ENCODE data around the gene ACTG2.

ACTG2 gene

DNA sequence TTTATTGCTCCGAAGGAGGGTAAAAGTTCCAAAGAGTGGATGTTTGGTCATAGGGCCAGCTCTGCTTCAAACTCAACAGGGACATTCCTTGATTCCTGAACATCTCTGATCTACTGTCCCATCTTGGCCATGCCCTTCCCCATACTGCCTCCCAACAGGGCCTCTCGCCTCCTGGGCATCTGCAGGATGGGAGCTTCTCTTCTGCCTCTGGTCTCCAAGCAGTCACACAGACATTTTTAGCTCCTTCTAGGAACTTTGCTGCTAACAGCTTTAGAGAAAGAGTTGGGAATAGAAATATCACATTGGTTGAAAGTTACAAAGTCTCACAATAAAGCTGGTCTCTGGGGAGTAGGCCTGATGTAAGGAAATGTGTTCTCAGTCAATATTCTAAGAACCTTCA lies 24.5 kb downstream of the ACTG2 start:
- H3K4me3 ChIP-seq (ENCODE audit: low read depth in 1 of 2, low read length in 1 of 2) = no peak overlapping the region
- TF ChIP-seq, protein P1, sequence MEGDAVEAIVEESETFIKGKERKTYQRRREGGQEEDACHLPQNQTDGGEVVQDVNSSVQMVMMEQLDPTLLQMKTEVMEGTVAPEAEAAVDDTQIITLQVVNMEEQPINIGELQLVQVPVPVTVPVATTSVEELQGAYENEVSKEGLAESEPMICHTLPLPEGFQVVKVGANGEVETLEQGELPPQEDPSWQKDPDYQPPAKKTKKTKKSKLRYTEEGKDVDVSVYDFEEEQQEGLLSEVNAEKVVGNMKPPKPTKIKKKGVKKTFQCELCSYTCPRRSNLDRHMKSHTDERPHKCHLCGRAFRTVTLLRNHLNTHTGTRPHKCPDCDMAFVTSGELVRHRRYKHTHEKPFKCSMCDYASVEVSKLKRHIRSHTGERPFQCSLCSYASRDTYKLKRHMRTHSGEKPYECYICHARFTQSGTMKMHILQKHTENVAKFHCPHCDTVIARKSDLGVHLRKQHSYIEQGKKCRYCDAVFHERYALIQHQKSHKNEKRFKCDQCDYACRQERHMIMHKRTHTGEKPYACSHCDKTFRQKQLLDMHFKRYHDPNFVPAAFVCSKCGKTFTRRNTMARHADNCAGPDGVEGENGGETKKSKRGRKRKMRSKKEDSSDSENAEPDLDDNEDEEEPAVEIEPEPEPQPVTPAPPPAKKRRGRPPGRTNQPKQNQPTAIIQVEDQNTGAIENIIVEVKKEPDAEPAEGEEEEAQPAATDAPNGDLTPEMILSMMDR (IDR thresholded peaks at IDR 0.05) = no peak
- H3K27me3 ChIP-seq = no peaks in the 10 kb centered on the region
- no peaks in the 10 kb centered on the region for H3K9me3 ChIP-seq
- no peak overlapping the region for H3K27ac ChIP-seq
- H3K36me3 ChIP-seq = no peaks in the 10 kb centered on the region
- H3K4me1 ChIP-seq (ENCODE audit: control insufficient read depth in 1 of 2, insufficient read depth in 1 of 2, low read depth in 1 of 2, low read length in 1 of 2) = peaks cover 6 to 7% of the 10 kb centered on the region in 2 experiments

DNA sequence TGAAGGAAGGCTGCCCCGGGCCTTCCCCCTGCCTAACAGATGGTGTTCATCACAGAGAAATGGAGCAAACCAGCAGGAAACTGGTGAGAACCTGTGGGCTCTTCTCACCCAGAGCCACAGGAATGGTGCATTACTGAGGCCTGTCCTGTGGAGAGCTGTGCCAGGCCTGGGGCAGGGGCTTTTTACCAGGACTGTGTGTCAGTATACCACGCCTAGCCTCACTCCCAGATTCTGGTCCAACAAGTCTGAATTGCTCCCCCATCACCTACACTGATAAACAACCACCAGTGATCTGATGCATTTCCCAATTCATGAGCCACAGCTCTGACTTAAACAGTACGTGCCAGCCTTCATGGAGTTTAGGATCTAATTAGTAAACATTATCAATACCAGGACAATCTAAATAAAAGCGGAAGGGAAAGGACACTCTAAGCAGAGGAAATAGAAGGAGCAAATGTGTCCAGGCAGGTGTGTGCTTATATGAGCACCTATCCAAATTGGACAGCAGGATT lies 24.9 kb downstream of the ACTG2 start:
- no peaks in the 10 kb centered on the region for H3K9me3 ChIP-seq
- H3K36me3 ChIP-seq = no peaks in the 10 kb centered on the region
- no peak overlapping the region for H3K27ac ChIP-seq
- no peak overlapping the region for H3K4me3 ChIP-seq (ENCODE audit: low read depth in 1 of 2, low read length in 1 of 2)
- H3K4me1 ChIP-seq (ENCODE audit: control insufficient read depth in 1 of 2, insufficient read depth in 1 of 2, low read depth in 1 of 2, low read length in 1 of 2) = peaks cover 10 to 12% of the 10 kb centered on the region in 2 experiments
- TF ChIP-seq, protein P1 (IDR thresholded peaks at IDR 0.05) = no peak
- no peaks in the 10 kb centered on the region for H3K27me3 ChIP-seq

DNA sequence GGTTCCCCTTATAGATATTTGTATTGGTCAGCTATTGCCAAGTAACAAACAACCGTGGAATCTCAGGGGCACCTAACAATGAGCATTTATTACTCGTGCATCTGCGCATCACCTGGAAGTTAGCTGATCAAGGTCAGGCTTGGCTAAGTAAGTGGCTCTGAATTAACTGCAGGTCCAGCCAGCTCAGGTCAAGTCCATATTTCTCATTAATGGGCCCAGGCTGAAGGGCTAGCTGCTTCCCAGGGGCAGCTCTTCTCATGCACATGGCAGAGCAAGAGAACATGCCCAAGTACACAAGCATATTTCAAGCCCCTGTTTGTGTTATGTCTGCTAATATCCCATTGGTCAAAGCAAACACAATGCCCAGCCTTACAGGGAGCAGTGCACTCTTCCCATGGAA lies 26.0 kb downstream of the ACTG2 start:
- TF ChIP-seq, protein P1 (IDR thresholded peaks at IDR 0.05) = no peak
- Histone ChIP-seq H3K36me3 (no peaks in the 10 kb centered on the region), H3K9me3 (no peaks in the 10 kb centered on the region), H3K27ac (no peak overlapping the region), H3K27me3 (no peaks in the 10 kb centered on the region), H3K4me3 (ENCODE audit: low read depth in 1 of 2, low read length in 1 of 2) (no peak overlapping the region), H3K4me1 (ENCODE audit: control insufficient read depth in 1 of 2, insufficient read depth in 1 of 2, low read depth in 1 of 2, low read length in 1 of 2) (peaks cover 20 to 22% of the 10 kb centered on the region in 2 experiments)

DNA sequence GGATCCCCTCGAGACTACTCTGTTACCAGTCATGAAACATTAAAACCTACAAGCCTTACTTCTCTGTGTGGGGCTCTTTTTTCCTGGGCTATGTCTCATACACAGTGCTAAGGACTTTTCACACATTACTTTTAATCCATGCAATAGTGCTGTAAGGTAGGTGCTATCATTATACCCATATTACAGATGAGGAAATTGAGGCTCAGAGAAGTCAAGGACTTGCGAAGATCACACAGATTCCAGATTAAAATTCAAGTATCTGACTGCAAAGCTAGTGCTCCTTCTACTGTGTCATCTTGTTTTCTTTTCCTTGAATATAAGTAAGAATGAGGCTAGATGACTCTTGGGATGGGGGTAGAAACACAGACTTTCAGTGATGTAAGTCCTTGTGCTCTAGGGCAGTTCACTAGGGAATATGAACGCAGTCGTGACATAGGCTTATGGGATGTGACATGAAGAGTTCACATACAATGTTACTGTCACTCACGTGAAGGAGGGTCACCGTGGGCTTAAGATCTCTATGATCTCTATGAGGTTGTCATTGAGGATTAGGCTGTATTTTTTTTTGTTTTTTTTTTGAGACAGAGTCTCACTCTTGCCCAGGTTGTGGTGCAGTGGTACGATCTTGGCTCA lies 26.9 kb downstream of the ACTG2 start:
- TF ChIP-seq, protein P1 (IDR thresholded peaks at IDR 0.05) = no peak
- H3K27me3 ChIP-seq = no peaks in the 10 kb centered on the region

DNA sequence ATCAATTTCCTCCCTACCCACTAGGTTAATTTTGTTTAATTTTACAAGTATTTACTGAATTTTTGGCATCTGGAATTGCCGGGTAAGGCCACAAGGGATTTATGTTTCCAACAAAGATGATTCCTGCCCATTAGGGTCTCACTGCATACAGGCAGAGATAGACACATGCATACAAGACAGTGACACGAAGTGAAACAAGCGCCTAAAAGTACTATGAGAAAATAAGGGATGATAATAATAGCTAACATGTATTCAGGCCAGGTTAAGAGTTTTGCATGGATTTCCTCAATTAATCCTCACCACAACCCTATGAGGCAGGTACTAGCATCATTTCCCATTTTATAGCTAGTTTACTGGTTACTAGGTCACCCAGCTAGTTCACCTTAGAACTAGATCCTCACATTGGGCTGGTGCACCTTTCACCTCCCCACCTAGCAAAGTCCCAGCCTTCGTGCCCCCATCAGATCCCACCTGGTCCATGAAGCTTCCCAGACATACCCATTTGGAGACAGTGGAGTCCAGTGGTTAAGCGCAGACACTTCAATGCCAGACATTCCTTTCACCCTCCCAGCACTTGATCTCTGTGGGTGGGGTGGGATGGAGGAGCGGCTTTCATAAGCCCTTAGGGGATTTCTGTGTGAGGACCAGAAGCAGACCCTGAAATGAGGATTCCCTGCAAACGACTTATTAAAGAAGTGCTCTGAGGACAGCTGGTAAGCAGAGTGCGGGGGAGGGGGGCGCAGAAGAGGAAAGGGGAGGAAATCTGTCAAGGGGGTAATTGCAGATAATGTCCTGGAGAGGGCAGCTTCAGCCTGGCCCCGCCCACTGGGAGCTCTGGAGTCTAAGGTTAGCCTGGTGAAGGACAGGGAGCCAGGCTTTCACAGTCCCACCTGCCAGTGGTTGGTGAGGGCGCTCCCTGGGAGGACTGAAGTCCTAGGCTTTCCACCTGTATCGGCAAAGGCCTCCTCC lies 28.1 kb downstream of the ACTG2 start:
- no peaks in the 10 kb centered on the region for H3K36me3 ChIP-seq
- no peak overlapping the region for H3K4me3 ChIP-seq (ENCODE audit: low read depth in 1 of 2, low read length in 1 of 2)
- no peak overlapping the region for H3K27ac ChIP-seq
- H3K4me1 ChIP-seq (ENCODE audit: control insufficient read depth in 1 of 2, insufficient read depth in 1 of 2, low read depth in 1 of 2, low read length in 1 of 2) = peaks cover 40 to 41% of the 10 kb centered on the region in 2 experiments
- H3K9me3 ChIP-seq = no peaks in the 10 kb centered on the region
- no peaks in the 10 kb centered on the region for H3K27me3 ChIP-seq
- TF ChIP-seq, protein P1 (IDR thresholded peaks at IDR 0.05) = no peak

More for the DNA sequence above, 26.9 kb downstream of the ACTG2 start:
- Histone ChIP-seq H3K4me1 (ENCODE audit: control insufficient read depth in 1 of 2, insufficient read depth in 1 of 2, low read depth in 1 of 2, low read length in 1 of 2) (peaks cover 28 to 29% of the 10 kb centered on the region in 2 experiments), H3K9me3 (no peaks in the 10 kb centered on the region), H3K36me3 (no peaks in the 10 kb centered on the region), H3K4me3 (ENCODE audit: low read depth in 1 of 2, low read length in 1 of 2) (no peak overlapping the region), H3K27ac (no peak overlapping the region)

Data from neutrophil (primary cell).